Lower leg skin (tissue), 4 donors: Measurements from ENCODE around the gene RBFOX2. TPM values are rescaled to one million over a fixed set of nuclear protein-coding genes. Genes with fewer than 3 reads are reported as not detected.
A peak's percentile ranks its signal among the peaks of the same experiment; 100 is the strongest.

Source experiments
- DNase-seq, 2 donors: peaks; one replicate each; pipeline ENCODE4 v3.0.0-alpha.2; 2019; ENCODE audit warnings: low spot score in 2 of 2
- H3K4me3 ChIP-seq: fragments of 200-600 bp; sonication (generic); 2 replicates; pipeline ENCODE4 v1.5.1; 2017; ENCODE audit warnings: mild to moderate bottlenecking, low read depth; ENCODE audit not compliant: poor library complexity, severe bottlenecking
- POLR2A ChIP-seq, 2 donors: fragments of 450-650 bp; IDR thresholded peaks; one replicate each; pipeline ENCODE4 v1.6.1; 2016 to 2017; ENCODE audit warnings: antibody characterized with exemption in 2 of 2, mild to moderate bottlenecking in 1 of 2, moderate library complexity in 1 of 2
- WGBS, 2 donors: methylation state at CpG; one replicate each; pipeline ENCODE4 v1.1.5; 2018; 5-methylcytosine and 5-hydroxymethylcytosine counted together
- intact Hi-C: fragments of 100-400 bp; cut with DNase I; formaldehyde crosslinking; loops from one replicate; pipeline ENCODE4 v1.15.0; 2023; ENCODE audit warnings: low total_unique reads
- total RNA-seq, 4 donors: library from RNA; depleted of rRNA; stranded (reverse); fragments of >200 nt; gene quantifications; one replicate each; pipeline ENCODE4 v1.1.0, GENCODE V29; 2016
- TF ChIP-seq, protein P1 (sequence below), 3 donors: fragments of 450-650 bp; IDR thresholded peaks; one replicate each; pipeline ENCODE4 v1.5.1; 2016; ENCODE audit warnings: antibody characterized with exemption in 3 of 3, mild to moderate bottlenecking in 3 of 3, moderate library complexity in 2 of 3

RBFOX2 gene
- total RNA-seq, 4 donors from 2014 or later, result 40.9 to 56.5 (median 51.1) TPM

DNA sequence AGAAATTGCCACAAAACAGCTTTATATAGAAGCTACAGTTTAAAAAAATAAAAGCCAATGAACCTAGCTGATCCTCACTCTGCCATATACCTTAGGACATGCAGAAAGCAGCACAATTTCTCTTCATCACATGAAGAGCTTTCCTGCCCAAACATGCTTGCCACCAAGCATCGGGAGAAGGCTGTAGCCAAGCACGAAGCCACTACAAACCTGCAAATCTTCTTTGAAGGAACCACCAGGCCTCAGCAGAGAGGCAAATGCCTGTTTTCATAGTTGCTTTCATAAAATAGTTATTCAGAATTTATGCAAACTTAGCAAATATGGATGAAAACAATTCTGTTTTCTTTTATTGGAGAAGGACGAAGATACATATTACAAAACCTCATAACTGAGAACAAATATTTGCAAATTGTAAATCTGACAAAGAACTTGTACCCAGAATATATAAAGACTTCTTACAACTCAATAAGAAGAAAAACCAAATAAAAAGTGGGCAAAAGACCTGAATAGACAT, 100.3 kb downstream of the RBFOX2 start:
- intact Hi-C loops, result no loop called here
- no peak for DNase-seq
- WGBS, 2 donors, result 50 to 62% methylated on average over 3 of the region's 3 CpGs
- H3K4me3 ChIP-seq, result no peak overlapping the region
- TF ChIP-seq POLR2A (IDR thresholded peaks at IDR 0.05), result no peak

DNA sequence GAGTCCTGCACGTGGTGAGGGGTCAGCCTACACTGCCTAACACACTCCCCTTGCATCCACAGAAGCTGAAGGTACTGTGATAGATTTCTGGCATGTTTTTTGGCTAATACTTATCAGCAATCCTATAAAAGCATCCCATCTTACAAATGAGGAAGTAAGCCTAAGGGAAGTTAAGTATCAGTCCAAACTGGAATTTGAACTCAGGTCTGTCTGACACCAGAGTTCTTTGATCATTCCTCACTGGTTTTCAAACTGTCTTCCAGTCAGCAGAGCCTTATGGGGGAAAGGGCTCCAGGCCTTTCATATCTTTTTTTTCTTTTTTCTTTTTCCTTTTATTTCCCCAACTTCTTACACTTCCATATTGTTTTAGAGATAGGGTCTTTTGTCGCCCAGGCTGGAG, 105.6 kb downstream of the RBFOX2 start:
- TF ChIP-seq, protein P1, sequence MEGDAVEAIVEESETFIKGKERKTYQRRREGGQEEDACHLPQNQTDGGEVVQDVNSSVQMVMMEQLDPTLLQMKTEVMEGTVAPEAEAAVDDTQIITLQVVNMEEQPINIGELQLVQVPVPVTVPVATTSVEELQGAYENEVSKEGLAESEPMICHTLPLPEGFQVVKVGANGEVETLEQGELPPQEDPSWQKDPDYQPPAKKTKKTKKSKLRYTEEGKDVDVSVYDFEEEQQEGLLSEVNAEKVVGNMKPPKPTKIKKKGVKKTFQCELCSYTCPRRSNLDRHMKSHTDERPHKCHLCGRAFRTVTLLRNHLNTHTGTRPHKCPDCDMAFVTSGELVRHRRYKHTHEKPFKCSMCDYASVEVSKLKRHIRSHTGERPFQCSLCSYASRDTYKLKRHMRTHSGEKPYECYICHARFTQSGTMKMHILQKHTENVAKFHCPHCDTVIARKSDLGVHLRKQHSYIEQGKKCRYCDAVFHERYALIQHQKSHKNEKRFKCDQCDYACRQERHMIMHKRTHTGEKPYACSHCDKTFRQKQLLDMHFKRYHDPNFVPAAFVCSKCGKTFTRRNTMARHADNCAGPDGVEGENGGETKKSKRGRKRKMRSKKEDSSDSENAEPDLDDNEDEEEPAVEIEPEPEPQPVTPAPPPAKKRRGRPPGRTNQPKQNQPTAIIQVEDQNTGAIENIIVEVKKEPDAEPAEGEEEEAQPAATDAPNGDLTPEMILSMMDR (IDR thresholded peaks at IDR 0.05), result no peak
- TF ChIP-seq POLR2A (IDR thresholded peaks at IDR 0.05), result no peak
- intact Hi-C loops, result no loop called here
- WGBS, 2 donors, result 86 to 95% methylated on average over 2 of the region's 2 CpGs
- H3K4me3 ChIP-seq, result no peak overlapping the region
- DNase-seq, result no peak

DNA sequence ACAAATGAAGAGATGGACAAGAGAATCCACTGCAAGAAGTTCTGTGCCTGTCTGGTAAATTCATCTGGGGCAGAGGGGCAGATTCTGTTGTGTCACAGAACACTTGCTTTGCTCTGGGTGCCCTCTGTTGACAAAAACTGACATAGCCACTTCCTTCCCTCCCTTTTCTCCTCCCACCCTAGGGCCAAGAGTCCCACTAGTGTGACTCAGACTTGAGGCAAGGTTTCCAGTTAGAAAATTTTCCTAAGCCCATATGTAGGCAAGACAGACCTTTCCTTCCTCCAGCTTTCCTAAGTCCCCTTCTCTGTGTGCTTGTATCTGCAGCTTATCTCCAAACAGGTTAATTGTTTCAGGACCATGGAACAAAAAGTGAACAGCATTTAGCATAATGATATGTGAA, 106.8 kb downstream of the RBFOX2 start:
- intact Hi-C loops, result no loop called here
- no peak for TF ChIP-seq POLR2A (IDR thresholded peaks at IDR 0.05)
- TF ChIP-seq, protein P1 (IDR thresholded peaks at IDR 0.05), result no peak
- H3K4me3 ChIP-seq, result no peak overlapping the region
- peak in 1 of 2 donors; percentile 79 for DNase-seq

DNA sequence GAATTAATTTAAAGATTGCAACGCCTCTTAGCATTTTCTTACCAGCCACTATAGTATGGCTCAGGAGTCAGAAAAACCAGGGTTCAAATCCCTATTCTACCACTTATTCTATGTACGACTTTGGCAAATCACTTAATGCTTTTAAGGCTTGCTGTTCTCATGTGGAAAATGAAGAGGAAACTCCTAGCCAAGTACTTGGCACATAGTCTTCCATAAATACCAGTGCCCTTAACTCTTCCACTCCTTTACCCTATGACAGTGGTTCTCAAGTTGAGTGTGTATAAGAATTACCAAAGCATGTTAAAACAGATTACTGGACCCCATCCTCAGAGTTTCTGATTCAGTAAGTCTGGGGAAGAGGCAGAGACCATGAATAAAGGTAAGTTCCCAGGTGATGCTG, 107.6 kb downstream of the RBFOX2 start:
- TF ChIP-seq, protein P1 (IDR thresholded peaks at IDR 0.05), result no peak
- TF ChIP-seq POLR2A (IDR thresholded peaks at IDR 0.05), result no peak
- no peak for DNase-seq
- no peak overlapping the region for H3K4me3 ChIP-seq
- 53 to 57% methylated on average over 2 of the region's 2 CpGs for WGBS, 2 donors
- intact Hi-C loops, result no loop called here

DNA sequence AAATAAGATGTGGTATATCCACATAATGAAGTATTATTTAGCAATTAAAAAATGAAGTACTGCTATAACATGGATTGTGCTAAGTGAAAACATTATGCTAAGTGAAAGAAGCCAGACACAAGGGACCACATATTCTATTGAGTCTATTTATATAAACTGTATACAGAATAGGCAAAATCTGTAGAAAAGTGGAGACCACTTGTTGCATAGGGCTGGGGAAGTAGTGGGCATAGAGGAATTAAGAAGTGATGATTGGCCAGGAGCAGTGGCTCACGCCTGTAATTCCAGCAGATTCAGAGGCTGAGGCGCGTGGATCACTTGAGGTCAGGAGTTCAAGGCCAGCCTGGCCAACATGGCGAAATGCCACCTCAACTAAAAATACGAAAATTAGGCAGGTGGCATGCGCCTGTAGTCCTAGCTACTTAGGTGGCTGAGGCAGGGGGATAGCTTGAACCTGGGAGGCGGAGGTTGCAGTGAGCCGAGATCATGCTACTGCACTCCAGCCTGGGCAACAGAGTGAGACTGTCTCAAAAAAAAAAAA, 109.6 kb downstream of the RBFOX2 start:
- no peak overlapping the region for H3K4me3 ChIP-seq
- 85 to 91% methylated on average over 8 of the region's 8 CpGs for WGBS, 2 donors
- TF ChIP-seq, protein P1 (IDR thresholded peaks at IDR 0.05), result no peak
- no peak for TF ChIP-seq POLR2A (IDR thresholded peaks at IDR 0.05)
- intact Hi-C loops, result no loop called here
- DNase-seq, result no peak

DNA sequence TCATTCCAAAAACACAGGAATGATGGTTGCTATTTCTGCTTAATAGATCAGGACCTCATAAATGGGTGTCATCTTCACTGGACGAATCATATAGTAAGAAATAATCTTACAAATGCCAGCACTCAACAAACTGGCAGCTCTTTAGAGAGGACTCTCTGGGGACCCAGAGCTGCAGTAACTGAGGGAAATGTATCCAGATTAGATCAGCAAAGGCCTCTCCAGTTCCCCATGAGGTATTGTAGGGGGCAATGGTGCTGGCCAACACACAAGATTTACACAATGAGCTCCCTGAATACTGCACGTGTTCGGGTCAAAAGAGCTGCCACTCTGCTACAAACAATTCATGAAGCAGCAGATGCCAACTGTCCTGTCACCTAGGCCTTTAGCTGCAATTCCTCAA, 110.2 kb downstream of the RBFOX2 start:
- DNase-seq, result no peak
- H3K4me3 ChIP-seq, result no peak overlapping the region
- 31 to 56% methylated on average over 3 of the region's 3 CpGs for WGBS, 2 donors
- intact Hi-C loops, result no loop called here
- TF ChIP-seq POLR2A (IDR thresholded peaks at IDR 0.05), result no peak
- TF ChIP-seq, protein P1 (IDR thresholded peaks at IDR 0.05), result no peak
